NCI-H748 (cell line): ENCODE results near the gene UNC13D.
"Not testable (repeated sequence)": the region's sequence is repeated elsewhere in the genome, so short reads cannot be mapped to it uniquely, and the experiment has no call there.

Experiments used
- DNase-seq: peaks from one replicate; lab custom pipeline; 2025; ENCODE audit not compliant: unreplicated experiment; lab: John Stamatoyannopoulos, UW

UNC13D gene

DNA sequence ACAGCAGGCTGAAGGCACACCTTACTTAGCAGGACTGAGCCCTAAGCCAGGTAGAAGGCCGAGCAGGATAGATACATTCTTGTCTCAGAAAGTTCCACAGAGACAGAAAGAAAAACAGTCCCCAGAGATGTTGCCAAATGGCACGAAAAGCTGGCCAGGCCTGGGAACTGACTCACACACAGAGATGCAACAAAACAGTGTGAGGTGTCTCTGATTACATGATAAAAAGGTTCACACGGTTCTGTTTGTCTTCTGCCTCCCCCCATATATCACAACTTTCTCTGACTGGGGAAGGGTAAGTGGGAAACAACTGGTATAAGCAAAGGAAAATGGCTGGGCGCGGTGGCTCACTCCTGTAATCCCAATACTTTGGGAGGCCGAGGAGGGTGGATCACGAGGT lies 9.2 kb upstream of the UNC13D start:
- DNase-seq = no peak

DNA sequence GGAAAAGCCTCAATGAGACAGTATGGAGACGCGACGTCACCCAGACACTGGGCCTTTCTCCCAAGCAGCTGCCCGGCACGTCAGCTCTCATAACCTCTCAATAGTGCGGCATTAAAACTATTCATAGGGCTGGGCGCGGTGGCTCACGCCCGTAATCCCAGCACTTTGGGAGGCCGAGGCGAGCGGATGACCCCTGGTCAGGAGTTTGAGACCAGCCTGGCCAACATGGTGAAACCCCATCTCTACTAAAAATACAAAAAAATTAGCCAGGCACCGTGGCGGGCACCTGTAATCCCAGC lies 7.4 kb upstream of the UNC13D start:
- not testable (repeated sequence) for DNase-seq

DNA sequence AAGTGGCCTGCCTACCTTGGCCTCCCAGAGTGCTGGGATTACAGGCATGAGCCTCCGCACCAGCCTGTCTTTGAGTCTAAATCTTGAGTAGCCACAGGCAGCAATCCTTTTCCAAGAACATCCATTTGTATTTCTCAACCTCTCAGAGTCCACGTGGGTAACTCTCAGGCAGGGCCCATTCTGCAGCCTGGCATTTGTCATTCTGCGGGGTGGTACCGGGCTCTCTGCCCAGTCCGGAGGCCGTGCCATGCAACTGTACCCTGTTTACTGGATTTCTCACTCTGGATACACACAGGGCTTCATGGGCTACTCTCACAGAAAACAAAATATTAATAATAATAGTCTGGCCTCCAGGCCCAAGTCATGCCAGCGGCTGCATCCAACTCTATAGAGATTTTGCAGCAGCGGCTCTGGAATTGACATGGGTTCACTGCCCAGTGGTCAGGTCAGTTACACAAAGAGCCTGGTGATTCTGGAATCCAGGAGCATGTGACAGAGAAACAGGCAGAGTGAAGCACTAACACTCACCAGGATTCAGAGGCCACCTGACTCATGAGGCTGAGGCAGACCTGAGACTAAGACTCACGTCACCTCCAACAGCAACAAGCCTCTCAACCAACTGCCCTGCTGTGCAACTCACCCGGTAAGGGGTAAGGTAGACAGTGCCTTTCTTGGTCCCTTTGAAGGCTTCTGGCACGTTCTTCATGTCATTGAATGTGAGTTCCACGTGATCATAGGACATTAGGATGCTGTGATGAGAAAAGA lies 6.9 kb upstream of the UNC13D start:
- DNase-seq = no peak

DNA sequence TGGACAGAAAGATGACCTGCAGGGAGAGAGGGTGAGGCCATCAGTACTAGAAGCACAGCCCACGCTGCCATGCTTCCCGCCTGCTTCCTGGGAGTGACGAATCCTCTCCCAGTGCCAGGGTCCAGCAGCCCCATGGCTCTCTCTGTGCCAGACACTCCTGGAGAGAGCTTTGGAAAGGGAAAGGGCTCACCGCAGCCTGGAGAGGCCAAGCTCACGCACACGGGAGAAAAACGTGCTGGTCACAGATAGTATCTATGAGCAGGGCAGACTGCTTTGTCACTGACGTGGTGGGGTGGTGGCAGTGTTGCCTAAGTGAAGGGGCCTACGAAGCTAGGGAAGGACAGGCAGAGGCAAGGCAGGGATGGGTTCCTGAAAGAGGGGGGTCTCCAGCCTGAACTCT lies 5.5 kb upstream of the UNC13D start:
- DNase-seq = no peak

DNA sequence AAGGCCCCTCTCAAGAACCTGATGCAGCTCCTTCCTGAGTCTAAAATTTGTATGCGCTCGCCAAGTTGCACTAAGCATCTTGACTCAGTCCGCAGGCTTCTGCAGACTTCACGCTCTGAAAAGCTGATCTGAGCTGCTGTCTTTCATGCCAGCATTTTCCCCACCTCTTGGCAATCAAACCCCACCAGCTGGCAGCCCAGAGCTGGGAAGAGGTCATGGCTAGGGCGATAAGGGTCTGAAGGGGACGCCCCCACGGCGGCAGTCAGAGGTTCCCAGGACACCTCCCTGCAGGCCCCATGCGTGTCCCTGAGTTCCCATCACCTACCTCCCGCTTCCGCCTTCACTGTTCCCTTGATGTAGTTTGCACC lies 5.1 kb upstream of the UNC13D start:
- no peak for DNase-seq

DNA sequence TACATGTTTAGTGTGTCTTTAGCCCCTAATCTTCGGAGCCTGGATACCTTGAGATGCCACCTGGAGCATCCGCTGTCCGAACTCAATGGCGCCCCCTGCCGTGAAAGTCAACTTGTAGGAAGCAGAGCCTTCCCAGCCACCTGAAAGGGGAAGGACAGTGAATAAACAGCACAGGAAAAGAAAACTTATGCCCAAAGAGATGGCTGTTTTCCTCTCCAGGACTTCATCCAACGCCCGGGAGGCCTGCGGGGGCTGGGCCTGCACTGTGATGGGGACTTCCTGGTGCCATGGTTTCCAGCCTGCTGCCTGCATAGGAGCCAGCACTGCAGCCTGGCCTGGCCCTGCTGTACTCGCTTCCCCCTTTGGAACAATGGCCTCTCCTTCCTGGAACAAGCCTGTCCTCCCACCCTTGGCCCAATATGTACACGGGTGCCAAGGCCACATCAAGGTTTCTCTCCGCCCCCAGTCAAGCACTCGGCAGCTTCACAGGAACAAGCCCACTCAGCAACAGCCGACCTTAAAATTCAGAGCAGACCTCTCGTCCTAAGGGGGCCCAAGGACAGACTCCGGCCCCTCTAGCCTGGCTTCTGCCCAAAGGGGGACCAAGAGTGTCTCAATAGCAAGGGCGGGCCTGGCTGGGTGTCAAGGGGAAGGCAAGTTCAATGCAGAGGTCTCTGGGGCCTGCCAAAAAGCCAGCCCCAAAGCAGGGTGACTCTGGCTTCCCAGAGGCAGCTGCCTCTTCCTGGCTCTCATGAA lies 4.5 kb upstream of the UNC13D start:
- peak; percentile 56 for DNase-seq

DNA sequence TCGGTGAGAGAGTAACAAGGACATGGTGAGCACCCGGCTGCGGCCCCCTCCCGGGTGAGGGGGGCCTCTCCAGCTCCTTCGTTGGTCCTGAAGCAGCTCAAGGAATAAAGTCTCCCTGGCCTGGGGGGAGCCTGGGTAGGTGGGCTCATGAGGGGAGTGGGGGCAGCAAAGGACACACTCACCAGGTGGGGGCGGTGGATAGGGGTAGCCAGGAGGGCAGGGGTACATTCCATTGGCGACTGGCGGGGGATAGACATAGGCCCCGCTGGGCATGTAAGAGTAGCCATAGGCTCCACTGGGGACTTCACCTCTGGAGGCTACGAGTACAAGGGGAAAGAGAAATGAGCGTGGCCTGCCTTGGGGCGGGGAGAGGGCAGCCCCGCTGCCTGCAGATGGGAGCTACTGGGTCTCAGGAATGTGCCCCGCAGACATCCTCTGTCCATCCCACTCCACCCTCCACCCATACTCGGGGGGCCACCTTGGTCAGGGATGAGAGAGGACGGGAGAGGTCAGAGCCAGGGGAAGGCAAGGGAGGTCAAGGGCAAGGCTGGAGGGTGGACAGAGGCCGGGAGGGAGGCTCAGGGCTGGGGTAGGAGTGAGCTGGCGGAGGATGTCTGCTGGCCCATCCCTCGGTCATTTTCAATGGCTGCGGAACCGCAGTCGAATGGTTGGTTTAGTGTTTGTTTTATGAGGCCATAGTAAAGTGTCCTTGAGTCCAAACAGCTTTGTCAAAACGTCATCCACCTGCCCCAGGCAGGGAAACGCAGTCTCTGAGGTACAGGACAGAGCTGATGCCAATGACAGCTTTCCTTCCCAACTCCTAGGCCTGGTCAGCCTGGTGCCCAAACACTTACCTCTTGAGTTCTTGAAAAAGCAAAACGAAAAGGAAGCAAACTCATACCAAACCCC lies 3.7 kb upstream of the UNC13D start:
- DNase-seq = no peak

DNA sequence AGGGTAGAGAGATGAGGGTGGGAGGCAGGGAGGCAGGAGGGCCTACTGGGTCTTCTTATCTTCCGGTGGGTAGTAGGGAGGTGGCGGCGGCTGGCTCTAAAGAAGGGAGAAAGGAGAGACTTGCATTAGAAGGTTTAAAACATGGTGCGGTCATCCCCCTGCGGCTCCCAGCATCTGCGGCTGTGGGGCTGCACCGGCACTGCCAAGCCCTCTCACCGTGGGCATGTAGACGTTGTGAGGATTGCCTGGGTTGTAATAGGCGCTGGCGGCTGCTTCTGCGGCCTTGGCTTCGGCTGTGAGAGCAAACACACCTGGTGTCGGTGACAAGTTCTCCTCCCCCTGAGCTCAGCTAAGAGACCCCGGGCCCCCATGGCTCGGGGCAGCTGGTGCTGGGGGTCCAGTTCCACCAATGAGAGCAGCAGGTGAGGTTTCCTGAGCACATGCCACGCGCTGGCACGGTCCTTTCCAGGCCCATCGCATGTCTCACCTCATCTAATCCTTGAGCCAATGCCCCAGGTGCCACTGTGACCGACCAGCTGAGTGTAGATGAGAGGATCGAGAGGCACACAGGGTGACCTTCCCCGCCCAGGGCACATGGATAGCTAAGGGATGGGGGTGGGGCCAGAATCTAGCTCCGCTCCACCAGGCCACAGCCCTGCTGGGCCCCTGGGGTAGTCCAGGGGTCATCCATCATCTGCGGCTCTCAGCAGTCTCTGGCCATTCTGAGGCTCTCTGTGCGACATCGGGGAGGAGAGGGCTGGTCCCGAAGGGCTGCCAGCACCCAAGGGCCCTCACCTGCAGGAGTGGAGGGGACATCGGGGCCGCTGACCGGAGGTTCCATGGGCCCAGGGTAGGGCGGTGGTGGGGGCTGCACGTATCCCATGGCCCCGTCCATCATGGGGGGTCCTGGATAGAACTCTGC lies 2.7 kb upstream of the UNC13D start:
- DNase-seq = no peak

DNA sequence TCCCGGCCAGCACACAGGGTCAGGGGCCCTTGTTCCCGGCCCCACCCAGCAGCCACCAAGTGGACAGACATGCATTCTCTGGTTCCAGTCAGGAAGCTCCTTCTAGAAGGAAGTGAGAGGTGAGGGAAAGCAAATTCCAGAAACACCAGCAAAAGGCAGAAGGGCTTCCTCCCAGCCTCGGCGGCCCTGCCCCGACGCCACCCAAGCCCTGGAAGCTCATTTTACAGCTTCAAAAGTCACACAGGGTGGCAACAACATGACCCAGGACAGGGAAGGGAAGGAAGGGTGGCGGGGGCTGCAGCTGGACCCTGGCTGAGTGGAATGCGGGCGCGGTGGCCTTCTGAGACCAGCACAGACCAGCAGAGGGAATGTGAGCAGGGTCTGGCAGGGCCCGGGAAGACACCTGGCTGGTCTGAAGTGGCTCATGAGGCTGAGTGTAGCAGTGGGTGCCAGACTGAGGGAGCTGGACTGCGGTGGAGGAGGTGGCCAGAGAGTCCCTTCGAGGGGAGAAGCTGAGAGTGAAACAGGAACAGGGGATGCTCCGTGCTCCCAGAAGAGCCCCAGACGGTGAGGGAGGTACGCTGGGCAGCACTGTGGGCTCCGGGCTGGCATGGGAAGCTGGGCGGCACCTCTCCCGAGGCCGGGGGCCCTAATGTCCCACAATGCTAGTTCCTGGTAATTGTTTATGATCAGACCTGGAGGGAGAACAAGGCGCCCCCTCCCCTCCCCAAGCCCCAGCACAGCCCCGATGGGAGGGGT lies 1.9 kb upstream of the UNC13D start:
- DNase-seq = no peak

DNA sequence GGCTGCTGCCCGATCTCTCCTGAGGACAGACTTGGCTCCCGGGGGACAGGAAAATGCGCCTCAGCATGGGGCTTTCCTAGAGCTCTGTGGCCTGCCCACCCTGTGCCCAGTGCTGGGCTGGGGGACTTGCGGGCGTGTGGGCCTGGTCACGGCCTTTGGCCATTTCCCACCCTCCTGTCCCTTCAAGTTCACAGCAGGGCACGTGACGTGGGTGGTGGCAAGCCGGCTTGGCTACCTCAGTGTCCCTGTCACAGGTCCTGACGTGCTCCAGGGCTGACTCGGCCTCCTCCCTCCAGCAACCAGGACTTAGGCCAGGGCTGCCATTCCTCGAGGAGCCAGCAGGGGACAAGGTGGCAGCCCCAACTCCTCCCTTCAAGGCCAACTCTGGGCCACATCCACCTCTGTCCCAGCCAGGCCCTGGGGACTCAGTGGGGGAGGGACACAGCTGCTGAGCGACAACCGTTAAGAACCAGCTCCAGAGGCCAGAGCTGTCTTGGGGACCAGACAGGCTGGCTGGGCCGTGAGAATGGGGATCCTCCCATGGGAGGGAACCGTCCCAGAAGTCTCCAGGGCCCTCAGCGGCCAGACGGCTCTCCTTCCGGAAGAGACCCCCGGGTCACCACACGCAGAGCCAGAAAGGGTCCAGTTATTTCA lies 981 bp upstream of the UNC13D start:
- peak; percentile 12 for DNase-seq

DNA sequence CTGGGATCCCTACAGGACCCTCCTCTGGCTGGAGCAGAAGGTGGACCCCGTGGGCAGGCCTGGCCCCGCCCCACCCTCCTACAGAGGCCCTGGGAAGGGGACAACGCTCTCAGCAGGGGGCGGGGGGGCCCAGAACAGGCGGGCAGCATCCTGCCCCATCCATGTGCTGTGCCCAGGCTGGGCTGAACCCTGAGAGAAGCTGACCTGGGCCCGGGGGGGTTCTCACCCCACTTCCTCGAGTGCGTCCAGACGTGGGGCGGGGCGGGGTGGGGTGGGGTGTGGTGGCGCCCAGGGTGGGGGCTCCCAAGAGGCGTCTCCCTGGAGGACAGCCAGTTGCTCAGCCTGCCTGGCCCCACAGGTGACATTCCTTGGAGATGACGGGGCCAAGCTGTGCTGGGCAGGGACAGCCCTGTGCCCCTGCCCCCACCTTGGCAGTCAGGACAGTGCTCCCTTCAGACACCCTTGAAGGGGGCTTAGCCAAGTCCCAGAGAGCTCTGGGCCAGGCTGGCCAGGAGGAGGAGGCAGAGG lies 390 bp upstream of the UNC13D start:
- no peak for DNase-seq

DNA sequence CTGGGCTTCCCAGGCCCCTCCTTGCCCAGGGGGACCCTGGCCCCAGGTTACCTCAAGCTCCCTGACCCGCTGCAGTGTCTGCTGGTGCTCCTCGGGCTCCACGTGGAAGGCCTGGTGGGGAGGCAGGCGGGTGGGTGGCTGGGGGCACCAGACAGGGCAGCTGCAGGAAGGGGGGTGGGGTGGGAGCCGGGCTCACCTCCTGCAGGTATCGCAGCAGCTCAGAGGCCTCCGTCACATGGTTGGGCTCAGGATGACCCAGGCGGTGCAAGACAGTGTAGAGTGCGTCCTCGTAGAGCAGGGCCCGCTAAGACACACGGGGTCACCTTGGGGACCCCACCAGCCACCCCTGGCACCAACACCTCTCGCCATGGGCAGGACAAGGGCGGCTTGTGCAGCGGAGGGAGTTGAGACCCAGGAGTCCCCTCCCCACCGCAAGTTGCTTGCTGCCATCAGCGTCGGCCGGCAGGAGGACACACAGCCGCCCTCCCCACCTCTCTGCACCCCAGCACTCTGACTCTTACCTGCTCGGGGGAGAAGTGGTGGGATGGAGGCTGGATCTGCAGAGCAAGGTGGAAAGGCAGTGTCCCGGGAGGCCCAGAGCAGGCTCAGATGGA lies 1.1 kb downstream of the UNC13D start:
- DNase-seq = no peak

DNA sequence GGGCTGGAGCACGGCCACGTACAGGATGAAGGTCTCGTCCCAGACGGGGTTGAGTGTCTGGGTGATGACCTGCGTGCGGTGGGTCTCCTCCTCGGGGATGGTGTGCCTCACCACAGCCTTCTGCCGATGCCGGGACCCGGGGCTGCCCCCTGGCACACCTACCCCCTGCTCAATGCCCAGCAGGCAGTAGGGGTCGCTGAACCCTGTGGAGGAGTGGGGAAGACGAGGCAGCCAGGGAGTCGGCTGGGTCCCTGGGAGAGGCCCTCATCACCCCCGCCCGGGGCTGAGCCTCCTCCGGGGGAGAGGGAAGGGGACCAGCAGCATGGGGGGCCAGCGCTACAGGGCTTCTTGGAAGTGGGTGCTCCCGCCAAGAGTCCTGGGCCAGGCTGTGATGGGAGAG lies 1.8 kb downstream of the UNC13D start:
- no peak for DNase-seq

DNA sequence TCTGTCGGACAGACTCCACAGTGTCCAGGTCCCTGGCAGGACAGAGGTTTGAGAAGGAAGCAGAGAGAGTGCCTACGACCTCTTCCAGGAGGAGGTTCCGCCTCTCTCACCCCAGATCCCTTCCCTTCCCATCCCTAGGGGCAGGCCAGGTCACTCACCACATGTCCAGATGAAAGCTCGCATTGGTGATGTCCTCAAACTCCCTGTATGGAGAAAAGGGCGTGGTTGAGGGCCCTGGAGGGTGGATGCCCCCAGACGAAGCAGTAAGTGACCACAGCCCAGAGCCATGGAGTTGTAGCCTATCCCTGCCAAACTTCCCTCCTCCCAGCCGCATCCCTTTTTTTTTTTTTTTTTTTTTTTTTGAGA lies 3.4 kb downstream of the UNC13D start:
- no peak for DNase-seq

DNA sequence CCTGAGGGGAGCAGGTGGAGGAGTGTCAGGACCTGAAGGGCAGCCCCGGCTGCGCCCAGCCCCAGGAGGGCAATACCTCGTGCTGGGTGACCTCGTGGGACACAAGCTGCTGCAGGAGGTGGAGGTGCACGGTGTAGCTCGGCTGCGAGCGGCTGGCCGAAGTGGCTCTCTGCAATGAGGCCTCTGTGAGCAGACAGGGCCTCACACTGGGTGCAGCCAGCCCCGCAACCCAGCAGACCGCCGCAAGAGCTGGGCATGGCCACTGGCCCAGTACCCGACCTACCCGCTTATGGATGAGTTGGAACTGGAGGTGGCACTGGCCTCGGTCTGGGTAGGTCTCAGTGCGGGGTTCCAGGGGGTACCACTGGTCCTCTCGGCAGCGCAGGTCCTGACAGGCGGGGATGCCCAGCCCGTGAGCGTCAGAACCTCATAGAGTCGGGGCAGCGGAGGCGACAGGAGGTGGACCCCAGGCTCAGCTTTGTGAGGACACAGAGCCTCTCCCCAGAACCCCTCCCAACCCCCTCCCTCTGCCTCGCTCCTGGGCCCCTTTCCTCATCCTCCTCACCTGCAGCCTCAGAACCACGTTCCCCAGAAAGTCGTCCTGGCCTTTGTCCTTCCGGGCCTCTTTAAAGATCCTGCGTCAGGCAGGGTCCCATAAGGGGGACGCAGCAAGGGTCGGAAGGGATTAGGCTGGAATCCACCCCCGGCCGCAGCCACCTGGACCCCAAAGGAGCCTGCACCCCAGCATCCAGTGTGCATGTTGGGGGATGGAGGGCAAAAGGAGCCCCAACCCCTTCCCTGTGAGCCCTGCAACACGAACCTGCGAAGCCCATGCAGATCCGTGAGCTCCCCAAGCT lies 4.0 kb downstream of the UNC13D start:
- no peak for DNase-seq

DNA sequence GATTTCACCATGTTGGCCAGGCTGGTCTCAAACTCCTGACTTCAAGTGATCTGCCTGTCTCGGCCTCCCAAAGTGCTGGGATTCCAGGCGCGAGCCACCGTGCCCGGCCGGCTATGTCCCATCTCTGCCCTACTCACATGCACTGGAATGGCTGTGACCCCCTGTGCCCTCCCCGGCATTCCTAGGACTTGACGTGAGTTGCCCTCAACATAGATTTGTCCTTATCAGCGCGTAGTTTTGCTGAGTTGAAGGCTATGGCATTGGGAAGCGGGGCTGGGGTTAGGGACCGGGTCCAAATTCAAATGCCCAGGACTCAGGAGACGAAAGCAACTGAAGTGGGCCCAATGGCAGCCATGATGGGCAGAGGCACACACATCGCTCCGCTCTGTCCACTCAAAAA lies 5.8 kb downstream of the UNC13D start:
- DNase-seq = no peak

DNA sequence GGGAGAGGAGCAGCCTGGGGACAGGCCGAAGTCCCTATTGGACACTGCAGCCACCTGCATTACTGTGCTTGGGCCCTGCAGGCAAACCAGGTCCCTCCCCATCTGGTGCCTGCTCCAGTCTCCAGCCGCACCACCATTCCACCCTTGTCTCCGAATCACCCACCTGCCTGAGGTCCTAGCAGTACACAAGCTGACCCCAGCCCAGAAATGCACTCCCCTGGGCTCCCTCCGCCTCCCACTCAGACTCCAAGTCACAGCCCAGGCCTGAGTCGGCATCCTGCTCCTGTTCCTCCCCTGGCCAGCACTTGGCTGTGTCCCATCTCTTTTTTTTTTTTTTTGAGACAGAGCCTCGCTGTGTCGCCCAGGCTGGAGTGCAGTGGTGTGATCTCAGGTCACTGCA lies 6.3 kb downstream of the UNC13D start:
- no peak for DNase-seq

DNA sequence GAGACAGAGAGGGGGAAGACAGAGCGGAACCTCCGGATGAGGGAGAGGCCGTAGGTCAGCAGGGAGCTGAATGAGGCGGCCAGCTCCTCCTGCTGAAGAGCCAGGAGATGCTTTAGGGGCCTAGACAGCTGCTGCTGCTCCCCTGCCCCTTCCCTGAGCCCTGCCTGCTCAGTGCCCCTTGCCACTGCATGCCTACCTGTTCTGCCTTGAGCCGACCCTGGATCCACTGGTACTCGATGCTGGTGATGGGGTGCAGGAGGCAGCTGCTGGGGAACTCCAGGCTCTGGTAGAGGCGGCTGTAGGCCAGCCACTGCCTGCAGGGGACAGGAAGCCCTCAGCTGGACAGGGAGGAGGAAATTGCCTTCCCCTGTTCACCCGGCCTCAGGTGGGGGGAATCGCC lies 7.6 kb downstream of the UNC13D start:
- DNase-seq = no peak
